GM10248 (cell line): ENCODE results near the gene FADS2.

Experiments
- CTCF ChIA-PET: fragments of 300-600 bp; sonication (Branson Sonifier 250); formaldehyde crosslinking; extraction: SDS; loops from one replicate; lab custom pipeline; 2021; ENCODE audit warnings: antibody characterized with exemption; lab: Yijun Ruan, JAX
- POLR2A ChIA-PET: fragments of 350-650 bp; sonication (Branson Sonifier 250); formaldehyde crosslinking; extraction: SDS; loops from one replicate; lab custom pipeline; 2020; ENCODE audit warnings: antibody characterized with exemption; lab: Yijun Ruan, JAX
- DNase-seq: peaks from one replicate; pipeline ENCODE4 v3.0.0; 2012; ENCODE audit errors: extremely low spot score
- TF ChIP-seq, protein P1 (sequence below): IDR thresholded peaks from 2 replicates; pipeline ENCODE4 v1.5.1; 2012; ENCODE audit warnings: mild to moderate bottlenecking, low read depth; ENCODE audit errors: extremely low read depth, missing control alignments, control extremely low read depth

The FADS2 gene

GRCh38 chr11:61800331-61801281, 27.5 kb upstream of the FADS2 start:
- TF ChIP-seq, protein P1, sequence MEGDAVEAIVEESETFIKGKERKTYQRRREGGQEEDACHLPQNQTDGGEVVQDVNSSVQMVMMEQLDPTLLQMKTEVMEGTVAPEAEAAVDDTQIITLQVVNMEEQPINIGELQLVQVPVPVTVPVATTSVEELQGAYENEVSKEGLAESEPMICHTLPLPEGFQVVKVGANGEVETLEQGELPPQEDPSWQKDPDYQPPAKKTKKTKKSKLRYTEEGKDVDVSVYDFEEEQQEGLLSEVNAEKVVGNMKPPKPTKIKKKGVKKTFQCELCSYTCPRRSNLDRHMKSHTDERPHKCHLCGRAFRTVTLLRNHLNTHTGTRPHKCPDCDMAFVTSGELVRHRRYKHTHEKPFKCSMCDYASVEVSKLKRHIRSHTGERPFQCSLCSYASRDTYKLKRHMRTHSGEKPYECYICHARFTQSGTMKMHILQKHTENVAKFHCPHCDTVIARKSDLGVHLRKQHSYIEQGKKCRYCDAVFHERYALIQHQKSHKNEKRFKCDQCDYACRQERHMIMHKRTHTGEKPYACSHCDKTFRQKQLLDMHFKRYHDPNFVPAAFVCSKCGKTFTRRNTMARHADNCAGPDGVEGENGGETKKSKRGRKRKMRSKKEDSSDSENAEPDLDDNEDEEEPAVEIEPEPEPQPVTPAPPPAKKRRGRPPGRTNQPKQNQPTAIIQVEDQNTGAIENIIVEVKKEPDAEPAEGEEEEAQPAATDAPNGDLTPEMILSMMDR: no peak
- CTCF ChIA-PET: interaction anchor here (0.9 to 11.8 kb wide), 6 partner anchors 9 to 283 kb away, joined by 4 to 129 read pairs (median 60); partner anchors contain the start of genes BEST1, FEN1 and TMEM258
- POLR2A ChIA-PET: interaction anchor here (1.2 kb wide), 1 partner anchor 7 kb away, joined by 3 read pairs; the partner anchor contains the start of gene FEN1
- DNase-seq: no peak

GRCh38 chr11:61802605-61803004, 25.5 kb upstream of the FADS2 start:
- no peak for DNase-seq
- POLR2A ChIA-PET: no interaction called here
- TF ChIP-seq, protein P1: no peak
- CTCF ChIA-PET: interaction anchor here (1.5 to 11.8 kb wide), 5 partner anchors 11 to 306 kb away, joined by 9 to 129 read pairs (median 21); partner anchors contain the start of genes BEST1, FEN1 and TMEM258

- DNase-seq: no peak
- ChIA-PET POLR2A (interaction anchor here (0.8 to 1.6 kb wide), 2 partner anchors 11 kb away, joined by 3 to 5 read pairs; partner anchors contain the start of genes FEN1 and TMEM258), CTCF (interaction anchor here (1.0 to 1.5 kb wide), 2 partner anchors 14 to 277 kb away, joined by 4 read pairs; no protein-coding TSS in a partner anchor)
- TF ChIP-seq, protein P1: no peak
Measured at GRCh38 chr11:61803889-61804647, 24.0 kb upstream of the FADS2 start.

GRCh38 chr11:61805146-61805545, 23.0 kb upstream of the FADS2 start:
- DNase-seq: no peak
- ChIA-PET POLR2A (no interaction called here), CTCF (interaction anchor here (1.7 to 3.7 kb wide), 5 partner anchors 7 to 303 kb away, joined by 5 to 41 read pairs (median 7); partner anchors contain the start of gene FADS1)
- TF ChIP-seq, protein P1: no peak

DNA sequence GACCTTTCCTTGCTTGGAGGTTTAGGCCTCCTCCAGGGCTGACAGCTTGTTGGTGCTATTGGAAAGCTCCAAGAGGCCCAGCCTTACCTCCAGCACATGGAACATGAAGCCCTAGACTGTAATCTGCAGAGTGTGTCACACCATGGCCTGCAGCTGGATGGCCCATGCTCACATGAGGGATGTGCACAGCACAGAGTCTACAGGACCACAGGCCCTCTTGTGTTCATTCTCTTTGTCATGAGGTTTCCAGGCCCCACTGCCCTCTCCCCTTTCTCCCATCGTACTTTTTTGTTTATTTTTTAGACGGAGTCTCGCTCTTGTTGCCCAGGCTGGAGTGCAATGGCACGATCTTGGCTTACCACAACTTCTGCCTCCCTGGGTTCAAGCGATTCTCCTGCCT, 21.3 kb upstream of the FADS2 start:
- ChIA-PET POLR2A (interaction anchor here (1.0 to 1.6 kb wide), 2 partner anchors 9 to 10 kb away, joined by 3 to 5 read pairs; no protein-coding TSS in a partner anchor), CTCF (interaction anchor here (1.6 to 3.7 kb wide), 6 partner anchors 9 to 301 kb away, joined by 4 to 41 read pairs (median 7); partner anchors contain the start of gene FADS1)
- TF ChIP-seq, protein P1: no peak
- no peak for DNase-seq
